Medulla oblongata (tissue), 1 donor: Measurements from ENCODE around the gene ST6GAL1.

Experiments
- DNase-seq: peaks from one replicate; pipeline ENCODE4 v3.0.0-alpha.2; 2015; ENCODE audit errors: extremely low spot score

ST6GAL1 gene

DNA sequence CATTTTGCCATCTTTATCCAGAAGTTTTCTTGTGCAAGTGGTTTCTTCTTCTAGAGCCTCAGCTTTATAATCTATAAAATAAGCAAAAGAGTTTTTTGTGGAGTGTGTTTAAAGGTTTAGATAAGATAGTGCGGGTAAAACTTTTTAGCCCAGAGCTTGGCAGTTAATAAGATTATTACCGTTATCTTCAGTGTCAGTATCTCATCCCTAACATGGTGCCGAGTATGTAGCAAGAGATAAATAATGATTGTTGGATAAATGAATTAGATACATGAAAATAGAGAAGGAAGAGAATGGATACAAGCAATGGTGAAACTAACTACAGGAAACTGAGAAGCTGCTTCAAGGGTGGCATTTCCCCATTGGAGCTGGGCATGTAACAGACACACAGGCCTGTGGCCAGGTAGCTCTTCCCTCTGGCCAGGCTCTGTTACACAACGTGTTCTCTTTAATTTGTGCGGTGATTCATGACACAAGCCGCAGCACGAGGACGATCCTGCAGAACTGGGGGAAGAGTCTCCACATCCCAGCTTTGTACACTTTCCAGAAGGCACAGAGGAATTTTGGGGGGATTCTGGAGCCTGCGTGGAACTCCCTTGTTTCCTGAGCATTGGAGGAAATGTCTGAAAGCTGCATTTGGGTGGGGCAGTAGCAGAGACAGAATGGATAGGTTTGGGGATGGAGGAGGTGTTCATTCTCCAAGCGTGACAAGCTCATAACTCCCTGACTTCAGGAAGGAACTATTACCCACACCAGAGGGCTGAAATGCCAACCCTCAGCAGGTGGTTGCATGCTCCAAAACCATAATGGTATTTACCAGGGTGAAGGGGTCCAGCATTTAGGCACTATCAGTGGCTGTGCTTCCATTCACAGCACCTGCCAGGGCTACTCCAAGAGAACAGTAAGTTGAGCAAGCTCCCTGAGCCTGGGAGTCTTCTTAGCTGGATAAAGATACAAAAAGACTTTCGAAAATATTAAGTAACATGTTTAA is 14.2 kb upstream of the ST6GAL1 start:
- DNase-seq: no peak

DNA sequence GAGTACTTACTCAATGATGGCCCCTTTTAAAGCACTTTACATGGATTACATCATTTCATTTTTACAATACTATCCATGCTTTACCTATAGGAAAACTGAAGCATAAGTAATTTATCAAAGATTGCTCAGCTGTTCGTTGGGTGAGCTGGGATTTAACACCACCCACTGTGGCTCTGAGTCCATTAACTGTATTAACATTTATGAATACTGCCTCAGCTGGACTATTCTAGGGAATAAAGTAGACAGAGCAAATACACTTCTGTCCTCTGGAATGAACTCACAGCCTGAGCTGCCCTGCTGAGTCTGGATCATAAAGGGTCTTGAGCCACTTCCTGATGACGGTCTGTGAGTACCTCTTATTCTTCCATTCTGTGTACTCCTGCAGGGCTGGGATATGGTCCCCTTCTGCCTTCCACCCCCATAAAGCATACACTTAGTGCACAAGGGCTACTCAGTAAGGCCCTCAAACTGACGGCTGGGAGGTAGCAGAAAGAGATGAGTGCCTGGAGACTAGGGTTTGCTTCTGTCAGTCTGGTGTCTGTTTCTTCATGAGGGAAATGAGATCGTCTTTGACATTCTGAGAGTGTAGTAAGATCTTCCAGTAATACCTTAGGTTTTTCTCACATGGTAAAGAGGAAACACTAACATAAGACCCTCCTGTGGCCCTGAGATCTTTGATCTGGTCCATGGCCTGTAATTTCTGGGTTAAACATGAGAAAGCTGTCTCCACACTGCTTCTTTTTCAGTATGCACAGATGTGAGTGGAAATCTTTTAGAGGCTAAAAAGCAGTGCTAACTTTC is 12.6 kb upstream of the ST6GAL1 start:
- DNase-seq: no peak

DNA sequence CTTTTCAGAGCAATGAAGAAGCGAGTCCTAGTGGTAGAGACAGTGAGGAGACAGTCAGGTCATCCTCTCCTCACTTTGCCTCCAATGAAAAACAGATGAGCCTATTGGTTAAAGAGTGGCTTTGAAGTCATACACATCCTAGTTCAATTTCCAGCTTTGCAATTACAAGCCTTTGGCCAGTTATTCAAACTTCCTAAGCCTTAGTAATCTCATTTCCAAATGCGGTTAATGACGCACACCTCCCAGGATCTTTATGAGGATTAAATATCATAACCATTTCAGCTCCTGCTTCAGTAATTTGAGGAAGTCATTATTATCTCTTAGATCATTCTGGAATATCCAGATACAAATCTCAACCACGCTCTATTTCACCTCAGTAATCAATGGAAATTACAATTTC is 10.0 kb upstream of the ST6GAL1 start:
- DNase-seq: no peak

DNA sequence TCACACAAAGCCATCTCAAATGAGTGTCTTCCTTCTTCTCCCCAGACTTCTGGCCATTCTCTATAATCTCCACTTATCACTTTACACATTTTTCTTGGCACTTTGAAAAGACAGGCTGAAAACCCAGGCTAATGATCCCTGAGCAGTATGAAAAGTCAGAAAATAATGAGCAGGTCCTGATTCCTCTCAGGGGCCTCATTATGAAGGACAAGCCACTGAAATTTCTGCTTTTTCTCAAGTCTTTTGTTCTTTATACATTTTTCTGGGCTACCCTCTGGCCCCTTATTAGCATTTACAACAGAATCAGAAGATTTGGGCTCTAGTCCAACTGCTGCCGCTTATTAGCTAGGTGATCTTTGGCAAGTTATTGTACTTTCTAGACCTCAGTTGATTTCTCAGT is 9.5 kb upstream of the ST6GAL1 start:
- no peak for DNase-seq

DNA sequence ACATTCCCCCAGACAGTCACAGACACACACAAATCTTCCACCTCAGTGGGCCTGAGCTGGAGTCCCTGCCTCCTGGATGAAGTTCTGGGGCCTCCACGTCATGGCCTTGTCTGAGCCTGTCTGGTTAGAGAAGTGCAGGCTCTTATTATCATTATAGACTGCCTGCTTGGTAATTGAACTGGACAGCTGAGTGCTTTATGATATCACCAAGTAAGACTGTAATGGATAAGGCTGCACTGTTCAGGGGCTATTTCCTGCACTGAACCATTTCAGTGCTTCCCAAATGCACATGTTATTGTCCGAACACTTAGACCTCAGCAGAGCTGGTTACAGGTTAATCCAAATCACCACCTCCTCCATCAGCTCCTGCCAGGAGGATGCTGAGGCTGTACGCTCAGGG is 8.7 kb upstream of the ST6GAL1 start:
- DNase-seq: no peak

DNA sequence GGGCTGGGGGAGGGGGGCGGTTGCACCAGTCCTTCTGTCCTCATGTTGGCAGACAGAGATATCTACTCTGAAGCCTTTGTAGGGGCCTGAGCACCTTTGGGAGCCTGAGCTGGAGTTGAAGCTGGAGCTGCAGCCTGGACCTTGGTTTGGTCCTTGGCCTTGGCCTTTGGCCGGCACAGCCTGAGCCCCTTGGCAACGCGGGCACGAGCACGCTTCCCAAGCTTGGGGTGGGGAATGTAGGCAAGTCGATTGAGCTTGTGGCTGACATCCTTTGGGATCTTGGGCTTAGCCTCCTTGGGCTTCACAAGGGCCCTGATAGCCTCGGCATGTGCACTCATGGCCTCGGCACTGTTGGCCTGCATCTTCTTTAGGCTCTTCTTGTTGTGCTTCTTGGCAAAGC is 8.1 kb upstream of the ST6GAL1 start:
- no peak for DNase-seq

DNA sequence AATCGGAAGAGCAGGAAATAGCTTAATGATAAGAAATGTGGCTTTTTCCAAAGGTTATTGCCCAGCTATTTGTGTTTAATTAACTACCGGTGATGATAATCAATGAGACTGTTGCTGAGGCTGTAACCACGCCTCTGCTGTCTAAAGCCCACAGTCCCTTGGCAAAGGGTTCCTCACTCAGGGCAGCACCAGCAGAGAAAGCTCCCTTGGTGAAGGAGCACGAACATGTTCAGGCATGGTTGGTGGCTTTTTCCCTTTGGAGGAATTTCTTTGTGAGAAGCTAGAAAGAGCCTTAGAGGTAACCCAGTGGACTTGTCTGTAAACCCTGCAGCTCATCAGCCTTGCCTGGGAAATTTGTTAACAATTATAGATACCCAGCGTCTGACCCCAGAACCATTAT is 7.5 kb upstream of the ST6GAL1 start:
- DNase-seq: no peak

DNA sequence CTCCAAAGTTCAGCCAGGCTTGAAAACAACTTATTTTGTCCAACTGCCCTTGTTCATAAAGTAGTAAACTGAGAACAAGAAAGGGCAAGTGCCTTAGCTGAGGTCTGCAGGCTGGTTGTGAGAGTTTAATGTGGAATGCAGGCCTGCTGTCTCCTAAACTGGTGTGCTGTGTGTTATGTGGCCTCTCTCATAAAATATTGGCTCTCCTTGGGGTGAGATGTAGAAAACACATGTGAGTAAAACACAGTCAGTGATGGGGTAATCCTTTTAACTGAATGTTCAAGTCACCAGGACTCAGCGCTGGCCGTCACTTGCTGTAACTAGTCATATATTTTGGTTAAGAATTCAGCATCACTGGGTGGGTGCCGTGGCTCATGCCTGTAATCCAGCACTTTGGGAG is 7.1 kb upstream of the ST6GAL1 start:
- DNase-seq: no peak

DNA sequence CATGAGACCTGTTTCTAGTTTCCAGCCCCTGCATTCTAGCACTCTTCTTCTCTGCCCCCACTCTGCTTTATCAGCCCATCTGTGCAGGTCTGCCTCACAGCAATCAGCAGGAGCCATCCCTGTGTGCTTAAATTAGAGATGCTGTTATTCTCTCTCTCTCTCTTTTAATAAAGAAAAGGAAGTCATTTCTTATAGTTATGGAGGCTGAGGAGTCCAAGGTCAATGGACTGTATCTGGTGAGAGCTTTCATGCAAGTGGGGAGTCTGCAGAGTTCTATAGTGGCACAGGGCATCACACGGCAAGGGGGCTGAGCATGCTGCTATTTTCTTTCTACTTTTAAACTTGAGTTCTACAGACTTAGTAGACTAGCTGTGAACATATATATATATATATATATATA is 4.5 kb upstream of the ST6GAL1 start:
- DNase-seq: no peak

DNA sequence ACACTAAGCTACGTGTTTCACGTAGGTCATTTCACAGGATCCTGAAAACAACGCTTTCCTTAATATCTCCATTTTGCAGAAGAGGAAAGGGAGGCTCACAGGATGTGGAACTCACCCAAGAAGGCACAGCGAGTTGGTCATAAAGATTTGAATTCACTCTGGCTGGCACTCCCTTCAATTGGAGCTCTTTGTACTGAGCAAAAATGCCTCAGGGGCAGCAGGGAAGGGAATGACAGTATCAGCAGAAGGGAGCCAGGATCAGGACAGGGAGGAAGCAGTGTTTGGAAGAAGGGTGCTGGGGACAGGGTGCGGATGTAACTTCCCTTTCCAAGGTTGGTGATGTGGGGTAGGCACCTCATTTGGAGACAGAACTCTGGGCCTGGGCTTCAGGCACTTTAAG is 1.1 kb upstream of the ST6GAL1 start:
- no peak for DNase-seq

DNA sequence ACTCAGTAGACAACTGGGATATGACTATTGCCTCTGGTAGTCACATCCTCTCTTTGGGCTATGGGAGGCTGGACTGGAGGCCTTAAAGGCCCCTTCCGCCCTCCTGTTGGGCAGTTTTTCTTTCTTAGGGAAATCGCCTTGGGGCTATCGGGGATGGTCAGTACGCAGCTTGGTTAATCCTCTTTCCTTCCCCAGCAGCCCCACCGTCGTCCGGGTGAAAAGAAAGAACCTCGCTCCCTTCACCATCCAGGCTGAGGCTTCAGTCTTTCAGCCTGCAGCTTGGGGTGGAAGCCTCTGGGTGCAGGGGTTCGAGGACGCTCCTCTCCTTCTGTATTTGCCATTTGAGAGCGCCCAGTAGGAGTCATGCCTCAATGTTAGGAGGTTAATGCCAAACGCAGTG is 641 bp upstream of the ST6GAL1 start:
- no peak for DNase-seq

DNA sequence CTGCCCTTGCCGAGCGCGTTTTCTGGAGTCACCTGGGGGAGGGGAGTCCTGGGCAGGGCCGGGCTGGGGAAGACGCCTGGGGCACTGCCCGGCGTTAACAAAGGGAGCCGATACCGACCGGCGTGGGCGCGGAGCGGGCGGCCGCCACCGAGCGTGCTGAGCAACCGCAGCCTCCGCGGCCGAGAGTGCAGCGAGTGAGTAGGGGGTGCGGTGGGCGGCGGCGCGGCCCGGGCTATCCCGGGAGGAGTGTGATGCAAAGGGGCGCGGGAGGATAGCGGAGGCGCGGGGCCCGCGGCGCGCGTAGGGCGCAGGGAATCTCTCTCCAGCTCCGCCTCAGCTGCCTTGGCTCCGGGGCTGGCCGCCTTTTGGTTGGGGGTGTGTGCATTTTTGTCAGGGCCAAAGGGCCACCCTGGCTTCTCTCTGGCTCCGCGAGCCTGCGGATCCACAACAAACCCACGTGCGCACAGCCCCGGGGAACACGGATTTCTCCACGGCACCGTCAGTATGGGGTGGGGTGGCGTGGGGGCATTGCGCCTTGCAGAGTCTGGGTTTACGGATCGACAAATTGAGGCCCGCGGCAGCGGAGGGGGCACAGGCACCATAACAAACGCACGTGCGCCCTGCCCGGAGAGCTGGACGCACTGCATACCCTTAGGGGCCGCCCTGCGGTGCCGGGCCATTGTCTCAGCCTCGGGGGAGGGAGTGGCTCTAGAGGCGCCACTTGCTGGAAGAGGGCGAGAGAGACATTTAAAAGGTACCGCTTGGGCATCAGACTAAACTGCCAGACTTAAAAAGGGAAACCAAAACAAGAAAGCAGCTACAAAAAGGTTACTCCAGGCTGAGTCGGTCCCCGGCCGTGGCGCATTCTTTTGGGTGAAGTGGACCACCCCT is 560 bp downstream of the ST6GAL1 start:
- DNase-seq: peak; percentile 66

DNA sequence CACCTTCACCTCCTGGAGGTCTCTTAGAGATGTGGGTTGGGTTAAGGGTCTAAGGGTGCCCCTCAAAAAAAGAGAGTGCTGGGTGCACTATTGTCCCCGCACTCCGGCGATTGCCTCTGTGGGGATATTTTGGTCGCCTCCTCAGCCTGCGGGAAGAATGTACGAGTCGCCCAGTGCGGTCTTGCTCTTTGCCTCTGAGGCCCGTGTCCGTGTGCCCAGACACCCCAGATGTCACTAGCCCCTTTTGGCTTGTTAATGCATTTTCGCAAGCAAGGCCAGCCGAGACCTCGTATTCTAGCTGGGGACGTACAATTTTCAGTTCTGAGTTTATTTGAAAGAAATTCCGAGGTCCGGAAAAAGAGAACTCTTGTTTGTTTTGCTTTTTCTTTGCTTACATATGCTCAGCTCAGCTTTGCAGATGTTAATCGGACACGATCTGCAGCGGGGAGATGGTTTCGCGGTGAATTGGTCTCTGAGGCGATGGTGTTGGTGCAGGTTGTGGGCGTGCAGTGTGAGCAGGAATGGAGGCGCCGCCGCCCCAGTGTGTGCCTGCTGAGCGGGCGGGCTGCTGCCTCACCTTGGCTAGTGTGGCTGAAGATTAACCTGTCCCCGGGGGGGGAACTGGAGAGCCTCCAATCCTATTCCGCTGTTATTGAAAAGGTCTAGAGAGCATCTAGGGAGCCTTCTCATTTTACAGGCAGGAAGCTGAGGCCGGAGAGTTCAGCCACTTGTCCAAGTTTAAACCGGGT is 1.4 kb downstream of the ST6GAL1 start:
- DNase-seq: no peak

DNA sequence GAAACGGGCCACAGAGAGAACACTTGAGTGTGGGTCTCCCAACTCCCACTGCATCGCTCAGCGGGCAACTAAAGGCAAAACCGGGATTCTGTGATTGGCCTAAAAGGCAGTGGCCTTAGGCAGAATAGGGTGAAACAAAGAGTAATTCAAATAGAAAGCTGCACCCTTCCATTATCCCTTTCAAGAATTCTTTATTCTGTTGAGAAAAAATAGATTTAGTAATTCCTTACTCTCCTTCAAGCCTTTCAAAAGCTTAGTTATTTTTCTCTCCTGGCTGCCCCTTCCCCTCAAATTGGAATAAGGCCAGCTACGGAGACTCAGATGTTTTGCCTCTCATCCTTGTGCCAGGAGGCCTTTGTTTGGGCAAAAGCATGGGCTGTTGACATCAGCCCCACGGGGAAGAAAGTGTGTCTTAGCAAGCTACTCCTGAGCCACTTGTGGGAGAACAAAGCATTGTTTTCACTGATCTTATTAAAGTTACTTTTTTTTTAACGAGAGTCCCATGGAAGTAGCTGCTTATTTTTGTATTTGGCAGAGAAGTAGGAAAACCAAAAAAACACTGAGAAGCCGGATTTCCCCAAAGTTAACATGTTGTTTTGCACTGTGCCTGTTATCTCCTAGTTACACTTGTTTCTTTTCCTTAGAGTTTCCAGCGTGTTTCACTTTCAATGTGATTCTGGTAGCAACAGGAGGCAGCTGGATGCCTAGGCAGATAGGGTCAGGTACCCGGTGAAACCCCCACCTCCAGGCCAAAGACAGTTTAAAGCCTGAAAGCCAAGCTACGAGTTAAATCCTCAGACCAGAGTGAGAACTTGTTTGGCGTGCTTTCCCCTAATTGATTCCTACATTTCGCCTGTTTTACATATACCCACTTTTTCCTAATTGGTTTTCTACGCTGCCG is 2.2 kb downstream of the ST6GAL1 start:
- peak; percentile 86 for DNase-seq

DNA sequence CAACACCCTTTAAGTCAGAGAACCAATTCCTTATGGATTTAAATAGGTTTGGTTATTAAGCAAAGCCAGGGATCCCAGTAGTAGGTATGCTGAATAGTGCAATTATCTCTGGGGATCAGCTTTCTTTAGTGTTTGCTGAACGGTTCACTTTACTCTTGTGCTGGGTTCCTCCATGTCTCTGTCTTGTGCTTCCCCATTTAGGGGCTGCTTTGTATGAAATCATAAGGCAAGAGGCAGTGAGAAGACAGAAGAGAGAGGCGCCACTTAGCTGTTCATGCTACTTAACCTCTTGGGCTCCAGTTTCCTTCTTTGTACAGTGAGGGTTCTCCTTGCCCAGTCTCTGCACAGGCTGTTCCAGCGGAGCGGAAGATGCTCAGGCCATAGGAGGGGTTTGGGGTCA is 3.5 kb downstream of the ST6GAL1 start:
- DNase-seq: no peak

DNA sequence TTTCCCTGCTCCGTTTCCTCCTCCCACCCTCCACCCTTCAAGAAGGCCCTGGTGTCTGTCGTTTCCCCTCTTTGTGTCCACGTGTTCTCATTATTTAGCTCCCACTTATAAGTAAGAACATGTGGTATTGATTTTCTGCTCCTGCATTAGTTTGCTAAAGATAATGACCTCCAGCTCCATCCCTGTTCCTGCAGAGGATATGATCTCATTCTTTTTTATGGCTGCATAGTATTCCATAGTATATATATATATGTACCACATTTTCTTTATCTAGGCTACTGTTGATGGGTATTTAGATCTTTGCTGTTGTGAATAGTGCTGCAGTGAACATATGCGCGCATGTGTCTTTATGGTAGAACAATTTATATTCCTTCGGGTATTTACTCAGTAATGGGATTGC is 4.8 kb downstream of the ST6GAL1 start:
- no peak for DNase-seq

DNA sequence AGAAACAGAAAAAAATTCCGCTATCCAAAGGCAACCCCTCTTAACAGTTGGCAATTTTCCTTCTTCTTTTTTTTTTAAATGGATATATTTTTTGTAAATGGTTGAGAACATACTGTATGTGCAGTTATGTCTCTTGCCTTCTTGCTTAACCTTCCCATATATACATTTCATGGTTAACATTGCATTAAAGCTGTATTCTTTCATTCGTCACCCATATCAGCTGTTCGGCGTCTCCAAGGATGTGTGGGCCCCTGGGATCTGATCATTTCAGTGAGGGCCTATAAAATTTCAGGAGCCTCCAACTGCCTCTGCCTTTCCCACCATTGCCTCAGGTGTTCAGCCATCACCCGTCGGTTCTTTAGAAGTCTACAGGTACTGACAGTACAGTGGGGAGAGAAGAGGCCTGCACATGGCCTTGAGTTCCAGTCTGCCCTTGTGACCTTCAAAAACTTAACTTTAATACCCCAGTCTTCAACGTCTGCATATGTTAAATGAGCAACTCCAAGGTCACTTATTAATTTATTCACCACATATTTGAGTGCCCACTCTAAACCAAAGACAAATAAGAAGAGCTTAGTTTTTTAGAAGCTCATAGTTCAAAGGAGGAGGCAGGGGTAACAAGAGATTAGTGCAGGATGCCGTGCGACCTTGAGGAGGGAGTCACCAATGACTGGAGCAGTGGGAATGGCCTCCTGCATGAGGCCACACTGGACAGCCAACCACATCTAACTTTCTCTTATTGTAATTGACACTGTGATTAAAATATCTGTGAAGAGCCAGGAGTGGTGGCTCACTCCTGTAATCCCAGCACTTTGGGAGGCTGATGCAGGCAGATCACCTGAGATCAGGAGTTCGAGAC is 6.9 kb downstream of the ST6GAL1 start:
- DNase-seq: no peak

DNA sequence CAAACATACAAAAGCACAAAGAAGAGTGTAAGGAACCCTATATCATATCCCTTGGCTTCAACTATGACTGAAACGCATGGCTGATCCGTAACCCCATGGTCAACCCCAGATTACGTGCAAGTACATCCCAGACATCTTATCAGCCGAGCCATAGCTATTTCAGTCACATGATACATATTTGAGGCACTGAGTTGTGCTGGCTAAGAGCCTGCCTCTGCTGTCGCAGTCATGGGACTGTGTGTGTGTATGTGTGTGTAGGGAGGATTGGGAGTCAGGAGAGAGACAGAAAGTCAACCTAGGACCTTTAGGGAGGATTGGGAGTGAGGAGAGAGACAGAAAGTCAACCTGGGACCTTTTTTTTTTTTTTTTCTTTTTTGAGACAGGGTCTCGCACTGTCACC is 8.4 kb downstream of the ST6GAL1 start:
- DNase-seq: no peak

DNA sequence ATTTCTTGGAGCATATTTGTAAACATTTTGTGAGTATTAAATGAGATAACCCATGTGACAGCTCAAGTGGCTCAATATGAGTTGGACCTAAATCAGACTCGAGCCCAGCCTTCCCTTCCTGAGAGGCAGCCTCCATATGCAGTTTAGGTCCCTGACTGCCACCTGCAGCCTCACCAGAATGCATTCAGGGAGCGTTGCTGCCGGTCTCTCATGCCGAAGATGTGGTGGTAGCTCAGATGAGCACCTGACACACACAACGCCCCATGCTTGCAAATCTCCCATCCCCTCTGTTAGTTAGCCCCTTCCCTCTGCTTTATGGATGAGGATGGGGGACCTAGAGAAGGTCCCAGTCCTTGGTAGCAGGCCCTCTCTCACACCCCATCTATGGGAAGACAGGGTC is 9.2 kb downstream of the ST6GAL1 start:
- no peak for DNase-seq
